Jurkat, Clone E6-1 (cell line): Measurements from ENCODE around the gene MFSD1.
A peak's percentile ranks its signal among the peaks of the same experiment; 100 is the strongest.

Experiments
- DNase-seq: peaks from one replicate; pipeline ENCODE4 v3.0.0-alpha.2; 2011; ENCODE audit warnings: low read depth, low spot score
- H3K4me3 ChIP-seq: 2 replicates; pipeline ENCODE4 v1.5.1; 2011; ENCODE audit warnings: mild to moderate bottlenecking, low read length, control low read depth, moderate library complexity

Gene MFSD1

GRCh38 chr3:158847885-158848284 is 46.0 kb downstream of the MFSD1 start:
- DNase-seq = peak; percentile 11
- H3K4me3 ChIP-seq = no peak overlapping the region

- no peak for DNase-seq
- H3K4me3 ChIP-seq = no peak overlapping the region
Measured at GRCh38 chr3:158849757-158850156, 47.9 kb downstream of the MFSD1 start.

- DNase-seq = no peak
- no peak overlapping the region for H3K4me3 ChIP-seq
Measured at GRCh38 chr3:158859362-158859761, 57.5 kb downstream of the MFSD1 start.

- DNase-seq = no peak
- no peak overlapping the region for H3K4me3 ChIP-seq
Measured at GRCh38 chr3:158863247-158863646, 61.4 kb downstream of the MFSD1 start.

- H3K4me3 ChIP-seq = no peak overlapping the region
Measured at GRCh38 chr3:158864492-158864891, 62.6 kb downstream of the MFSD1 start.

GRCh38 chr3:158875700-158876099 is 73.8 kb downstream of the MFSD1 start:
- DNase-seq = no peak
- no peak overlapping the region for H3K4me3 ChIP-seq

More at GRCh38 chr3:158864492-158864891, 62.6 kb downstream of the MFSD1 start:
- DNase-seq = no peak
